HG03442 (cell line): ENCODE data around the gene RAB35.

Source experiments
- ATAC-seq: cut with Tn5 transposase; IDR thresholded peaks from one replicate; pipeline ENCODE4 v1.9.1; 2021; ENCODE audit warnings: mild to moderate bottlenecking, moderate library complexity; ENCODE audit not compliant: unreplicated experiment

Gene RAB35

DNA sequence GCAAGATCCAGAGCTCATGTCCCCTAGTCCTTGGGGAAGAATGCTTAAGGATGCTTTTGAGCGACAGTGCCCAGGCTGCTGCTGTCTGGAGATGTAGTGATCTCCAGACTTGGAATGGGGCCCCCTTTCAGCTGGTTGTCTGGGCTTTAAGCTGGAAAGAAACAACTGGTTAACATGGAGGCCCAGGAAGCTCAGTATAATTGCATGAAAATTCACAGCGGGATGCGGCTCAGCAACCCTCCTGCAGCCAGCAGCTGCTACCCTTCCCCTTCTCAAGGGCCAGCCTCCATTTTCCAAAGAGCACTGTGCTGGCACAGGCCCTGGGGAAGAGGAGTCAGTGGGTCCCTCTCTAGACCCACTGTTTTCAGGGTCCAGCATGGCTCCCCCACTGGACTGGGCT, 26.3 kb downstream of the RAB35 start:
- no peak for ATAC-seq

DNA sequence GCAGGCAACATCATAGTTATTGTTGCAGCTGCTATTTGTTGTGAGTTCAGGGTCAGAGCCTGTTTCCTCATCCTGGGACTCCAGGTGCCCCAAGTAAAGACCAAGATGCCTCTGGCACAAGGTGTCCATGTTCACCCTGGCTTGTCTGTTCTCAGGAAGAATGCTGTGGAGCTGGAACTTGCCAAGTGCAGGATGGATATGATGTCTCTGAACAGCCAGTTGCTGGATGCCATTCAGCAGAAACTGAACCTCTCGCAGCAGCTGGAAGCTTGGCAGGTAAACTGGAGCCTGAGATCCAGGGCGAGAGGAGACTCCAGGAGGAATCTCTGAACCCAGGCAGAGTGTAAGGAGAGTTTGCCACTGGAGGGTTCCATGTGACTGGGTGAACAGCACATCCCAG, 26.8 kb downstream of the RAB35 start:
- ATAC-seq: no peak

DNA sequence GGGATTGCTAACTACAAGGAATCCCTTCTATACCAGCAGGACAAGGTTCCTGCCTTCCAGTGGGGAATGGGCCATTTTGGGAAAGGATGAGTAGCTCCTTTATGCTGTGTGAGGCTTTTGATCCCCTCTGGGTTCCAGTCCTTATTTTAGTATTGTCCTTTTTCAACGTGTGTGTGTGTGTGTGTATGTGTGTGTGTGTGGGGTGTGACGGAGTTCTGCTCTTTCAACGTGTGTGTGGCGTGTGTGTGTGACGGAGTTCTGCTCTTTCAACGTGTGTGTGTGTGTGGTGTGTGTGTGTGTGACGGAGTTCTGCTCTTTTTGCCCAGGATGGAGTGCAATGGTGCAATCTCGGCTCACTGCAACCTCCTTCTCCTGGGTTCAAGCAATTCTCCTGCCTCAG, 27.4 kb downstream of the RAB35 start:
- no peak for ATAC-seq

DNA sequence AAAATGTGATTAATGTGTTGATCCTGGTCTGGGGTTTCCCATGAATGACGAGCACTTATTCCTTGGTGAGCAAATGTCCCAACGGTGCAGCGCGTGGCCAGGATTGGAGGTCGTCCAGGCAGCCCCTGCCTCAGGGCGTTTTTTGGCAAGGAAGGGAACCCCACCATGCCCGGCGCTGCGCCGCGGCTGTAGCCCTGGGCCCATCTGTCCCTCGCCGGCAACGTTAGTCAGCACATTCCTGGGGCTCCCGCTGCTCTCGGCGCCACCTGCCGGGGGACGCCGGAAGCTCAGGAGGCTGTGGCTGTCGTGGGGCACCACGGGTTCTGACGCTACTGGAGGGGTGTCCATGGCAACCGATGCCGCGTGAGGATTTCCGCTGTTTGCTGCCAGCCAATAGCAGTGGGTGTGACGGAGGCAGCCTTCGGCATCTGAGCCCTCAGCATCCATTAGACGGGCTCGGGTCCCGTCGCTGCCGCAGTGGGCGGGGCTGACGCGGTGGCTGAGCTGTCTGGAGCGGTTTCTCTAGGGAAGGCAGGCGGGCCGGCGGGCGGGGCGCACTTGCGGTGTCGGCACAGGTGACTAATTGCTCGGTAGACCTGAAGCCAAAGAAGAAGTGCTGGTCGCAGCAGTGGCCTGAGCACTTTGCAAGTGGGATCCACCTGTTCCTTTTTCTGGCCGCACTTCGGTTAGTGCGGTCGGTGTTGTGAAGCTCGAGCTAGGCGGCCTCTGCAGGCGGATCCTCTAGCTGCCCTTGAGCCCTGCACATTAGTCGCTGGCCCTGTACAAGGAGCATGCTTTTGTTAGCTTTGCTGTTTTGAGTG, 29.5 kb downstream of the RAB35 start:
- ATAC-seq: peak; percentile 98

DNA sequence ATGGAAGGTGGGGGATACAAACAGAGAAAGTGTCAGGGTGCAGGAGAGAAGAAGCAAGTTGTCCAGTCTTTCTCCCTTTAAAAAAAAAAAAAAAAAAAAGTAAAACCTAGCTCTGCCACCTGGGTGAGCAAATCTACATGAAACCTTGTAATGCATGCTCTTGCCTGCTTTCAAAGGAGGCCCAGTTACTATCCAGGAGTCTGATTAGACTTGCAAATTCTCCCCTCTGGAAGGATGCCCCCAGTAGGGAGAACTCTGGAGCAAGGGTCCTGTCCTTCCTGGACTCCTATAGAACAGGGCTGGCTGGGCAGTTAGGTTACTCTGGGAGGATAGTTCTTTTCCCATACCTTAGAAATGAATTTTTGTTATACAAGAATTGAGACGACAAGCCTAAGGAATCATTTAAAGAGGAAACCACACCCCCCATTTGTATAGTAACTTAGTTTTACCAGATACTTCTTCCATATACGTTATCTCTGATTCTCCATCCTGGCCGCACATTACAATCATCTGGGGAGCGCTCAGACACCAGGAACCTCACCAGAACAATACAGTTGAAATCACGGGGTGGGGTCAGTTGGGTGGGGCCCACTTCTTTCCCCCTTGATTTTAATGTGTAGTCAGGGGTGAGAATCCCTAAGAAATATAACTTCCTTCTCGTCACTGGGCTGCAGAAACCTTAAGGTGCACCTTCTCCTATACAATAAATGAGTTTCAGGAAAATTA, 30.5 kb downstream of the RAB35 start:
- no peak for ATAC-seq

DNA sequence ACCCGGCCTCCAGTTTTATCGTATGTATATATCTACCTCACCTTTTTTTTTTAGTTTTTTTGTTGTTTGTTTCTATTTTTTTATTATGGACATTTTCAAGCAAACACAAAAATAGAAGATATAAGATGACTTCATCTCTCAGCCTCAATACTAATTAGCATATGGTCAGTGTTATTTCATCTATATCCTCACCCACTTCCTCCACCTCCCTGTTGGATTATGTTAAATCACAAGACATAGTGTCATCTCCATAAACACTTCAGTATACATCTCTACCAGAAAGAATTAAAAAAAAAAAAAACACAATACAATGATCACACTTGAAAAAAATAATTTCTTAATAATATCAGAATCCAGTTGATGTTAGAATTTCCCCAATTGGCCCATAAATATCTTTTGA, 34.9 kb downstream of the RAB35 start:
- ATAC-seq: no peak

DNA sequence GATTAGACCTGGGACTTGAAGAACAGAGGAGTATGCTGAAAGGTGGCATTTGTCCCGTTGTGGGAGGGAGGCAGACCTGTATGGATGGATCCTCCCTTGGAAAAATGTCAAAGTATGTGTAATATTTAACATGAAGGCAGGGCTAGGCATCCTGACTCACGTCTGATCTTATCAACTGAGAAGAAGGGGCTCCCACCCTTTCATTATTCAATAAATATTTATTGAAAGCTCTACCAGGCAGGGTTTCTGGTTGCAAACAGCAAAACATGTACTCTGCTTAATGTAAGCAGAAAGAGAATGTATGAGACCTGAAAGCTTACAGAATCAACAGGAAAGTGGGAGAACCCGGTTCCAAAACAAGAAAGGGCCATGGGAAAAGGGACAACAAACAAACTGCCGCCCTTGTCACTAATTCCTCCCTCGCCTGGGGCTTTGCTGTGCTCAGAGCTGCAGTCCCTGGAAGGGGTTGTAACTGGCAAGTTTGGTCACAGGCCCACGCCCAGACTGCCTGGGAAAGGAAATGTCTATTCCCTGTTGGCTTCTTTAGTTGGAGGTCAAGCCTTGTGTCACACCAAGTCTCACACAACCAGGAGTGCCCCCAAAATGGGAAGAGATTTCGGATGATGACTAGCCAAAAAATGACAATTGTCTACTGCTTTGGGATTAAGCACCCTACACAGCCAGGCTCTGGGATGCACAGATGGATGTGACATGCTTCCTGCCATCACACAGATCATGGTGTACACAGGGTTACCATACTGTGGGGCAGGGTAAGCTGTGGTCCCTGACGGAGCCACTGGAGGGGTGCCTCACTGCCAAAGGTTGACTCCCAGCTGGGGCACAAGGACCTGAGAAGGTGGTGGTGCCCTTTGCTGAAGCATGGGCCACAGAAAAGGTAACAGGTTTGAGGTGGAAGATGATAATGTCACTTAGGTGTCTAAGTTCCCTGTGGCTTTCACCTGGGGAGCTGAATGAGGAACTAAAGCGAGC, 36.8 kb downstream of the RAB35 start:
- ATAC-seq: no peak

DNA sequence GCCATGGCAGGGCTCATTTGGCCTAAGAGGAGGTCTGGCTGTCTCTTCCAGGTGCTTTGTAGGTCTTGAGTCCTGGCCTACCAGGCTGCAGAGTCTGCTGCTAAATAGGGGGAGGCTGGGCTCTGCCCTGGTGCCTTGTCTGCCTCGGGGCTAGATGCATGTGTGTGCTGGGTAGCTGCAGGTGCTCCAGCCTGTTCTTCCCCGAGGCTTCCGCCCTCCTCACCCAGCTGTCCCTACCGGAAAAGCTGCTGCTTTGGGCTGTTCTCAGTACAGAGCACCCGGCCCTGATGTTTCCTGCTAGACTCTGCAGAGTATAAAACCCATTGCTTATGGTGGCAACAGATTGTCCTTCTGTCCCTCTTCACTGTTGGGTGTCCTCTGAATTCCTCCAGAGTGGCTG, 37.7 kb downstream of the RAB35 start:
- no peak for ATAC-seq

DNA sequence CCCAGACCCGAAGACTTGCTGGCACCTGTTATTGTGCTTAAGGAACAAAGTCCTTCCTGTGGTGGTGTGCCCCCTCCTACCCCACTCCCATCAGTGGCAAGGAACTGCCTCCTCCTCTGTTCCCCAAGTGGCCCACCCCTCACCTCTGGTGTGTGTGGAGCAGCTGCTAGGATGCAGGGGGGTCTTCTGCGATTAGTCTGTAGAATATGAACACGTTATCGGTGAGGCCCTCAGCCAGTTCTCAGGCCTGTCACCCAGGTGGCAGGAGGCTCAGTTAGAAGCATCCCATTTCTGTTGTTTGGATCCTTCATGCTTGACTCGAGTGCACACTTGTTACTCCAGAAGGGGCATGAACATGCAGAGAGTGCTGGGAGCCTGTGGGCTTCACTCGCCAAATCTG, 39.3 kb downstream of the RAB35 start:
- no peak for ATAC-seq

DNA sequence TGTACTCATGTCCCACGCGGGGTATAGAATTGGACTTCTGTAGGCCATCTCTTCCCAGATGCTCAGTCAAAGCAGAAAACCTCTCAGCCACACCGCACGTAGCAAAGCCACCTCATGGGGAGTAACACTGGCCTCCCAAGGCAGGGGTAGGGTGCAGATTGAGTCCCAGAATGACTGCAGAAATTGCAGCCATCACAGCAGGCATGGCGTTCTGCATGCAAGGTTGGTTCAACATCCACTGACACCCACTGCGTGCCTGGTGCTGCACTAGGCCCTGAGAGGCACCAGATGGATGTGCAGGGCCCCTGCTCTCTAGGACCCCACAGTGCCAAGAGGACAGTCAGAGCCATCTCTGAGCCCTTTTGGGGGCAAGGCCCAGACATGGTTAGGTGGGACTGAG, 39.9 kb downstream of the RAB35 start:
- no peak for ATAC-seq

DNA sequence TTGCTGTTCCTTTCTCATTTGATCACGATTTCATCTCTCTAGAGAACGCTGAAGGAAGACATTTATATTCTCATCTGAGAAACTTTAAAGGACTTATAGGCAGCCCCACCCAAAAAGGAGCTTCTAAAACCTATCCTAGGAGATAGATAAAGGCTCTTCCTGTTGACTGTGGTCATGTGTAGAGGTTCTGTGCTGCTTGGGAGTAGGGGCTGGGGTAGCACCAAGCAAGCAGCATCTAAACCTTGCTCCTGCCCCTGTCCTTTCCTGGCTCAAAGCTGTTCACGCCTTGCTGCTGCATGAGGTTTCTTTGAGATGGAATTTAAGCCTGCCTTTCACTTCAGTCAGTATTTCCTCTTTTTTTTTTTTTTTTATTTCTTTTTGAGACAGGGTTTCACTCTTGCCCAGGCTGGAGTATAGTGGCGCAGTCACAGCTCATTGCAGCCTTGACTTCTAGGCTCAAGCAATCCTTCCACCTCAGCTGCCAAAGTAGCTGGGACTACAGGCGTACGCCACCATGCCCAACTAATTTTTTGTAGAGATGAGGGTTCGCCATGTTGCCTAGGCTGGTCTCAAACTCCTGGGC, 41.4 kb downstream of the RAB35 start:
- ATAC-seq: no peak

DNA sequence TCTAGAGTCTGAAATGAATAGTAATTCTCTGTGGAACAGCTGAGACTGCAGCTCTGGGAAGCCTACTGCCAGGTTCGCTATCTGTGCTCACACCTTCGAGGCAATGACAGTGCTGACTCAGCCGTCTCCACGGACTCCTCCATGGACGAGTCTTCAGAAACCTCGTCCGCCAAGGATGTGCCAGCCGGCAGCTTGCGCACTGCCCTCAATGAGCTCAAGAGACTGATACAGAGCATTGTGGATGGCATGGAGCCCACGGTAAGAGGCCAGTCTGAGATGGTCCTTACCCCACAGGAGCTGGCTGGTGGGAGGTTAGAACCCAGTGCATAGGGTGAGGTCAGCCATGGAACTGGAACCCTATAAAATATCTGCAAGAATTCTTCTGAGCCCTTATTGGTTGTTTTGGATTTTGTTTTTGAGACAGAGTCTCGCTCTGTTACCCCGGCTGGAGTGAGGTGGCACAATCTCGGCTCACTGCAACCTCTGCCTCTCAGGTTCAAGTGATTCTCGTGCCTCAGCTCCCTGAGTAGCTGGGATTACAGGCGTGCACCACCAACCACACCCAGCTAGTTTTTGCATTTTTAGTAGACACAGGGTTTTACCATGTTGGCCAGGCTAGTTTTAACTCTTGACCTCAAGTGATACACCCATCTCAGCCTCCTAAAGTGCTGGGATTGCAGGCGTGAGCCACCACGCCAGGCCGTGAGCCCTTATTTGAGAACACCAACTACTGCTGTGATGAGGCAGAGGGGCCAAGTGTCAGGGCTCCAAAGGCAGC, 43.9 kb downstream of the RAB35 start:
- ATAC-seq: no peak

DNA sequence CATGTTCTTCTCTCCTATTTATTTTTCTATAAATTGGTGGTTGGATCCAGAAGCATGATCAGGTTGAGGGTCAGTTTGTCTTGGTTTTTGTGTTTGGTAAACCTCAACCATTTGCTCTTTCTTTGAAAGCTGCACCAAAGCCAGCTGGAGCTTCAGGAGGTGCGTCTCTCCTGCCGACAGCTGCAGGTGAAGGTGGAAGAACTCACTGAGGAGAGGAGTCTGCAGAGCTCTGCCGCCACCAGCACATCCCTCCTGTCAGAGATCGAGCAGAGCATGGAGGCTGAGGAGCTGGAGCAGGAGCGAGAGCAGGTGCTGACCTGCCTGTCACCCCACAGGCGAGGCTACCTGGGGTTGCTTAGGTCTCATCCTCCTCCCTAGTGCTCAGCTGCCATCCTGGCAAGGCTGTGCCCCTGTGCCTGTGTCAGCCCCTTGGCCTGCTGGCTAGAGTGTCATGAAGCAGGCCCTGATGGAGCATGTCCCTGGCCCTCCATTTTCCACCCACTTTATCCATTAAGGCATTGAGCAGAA, 45.0 kb downstream of the RAB35 start:
- no peak for ATAC-seq

DNA sequence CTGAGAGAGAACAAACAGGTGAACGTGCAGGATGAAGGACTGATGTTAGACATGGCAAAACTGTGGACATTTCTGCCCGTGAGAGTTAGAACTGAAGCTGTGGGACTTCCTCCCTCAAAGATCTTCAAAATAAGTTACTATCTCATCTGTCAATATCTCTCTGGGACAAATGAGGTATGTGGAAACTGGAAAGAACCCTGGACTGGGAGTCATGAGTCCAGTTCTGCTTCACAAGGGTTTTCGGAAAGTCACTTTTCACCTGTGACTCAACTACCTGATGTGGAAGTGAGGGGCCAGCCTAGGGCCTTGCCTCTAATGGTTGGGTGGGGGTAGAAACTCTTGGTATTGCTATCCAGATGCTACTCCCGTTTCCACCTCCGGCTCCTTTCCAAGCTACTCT, 47.3 kb downstream of the RAB35 start:
- ATAC-seq: no peak

DNA sequence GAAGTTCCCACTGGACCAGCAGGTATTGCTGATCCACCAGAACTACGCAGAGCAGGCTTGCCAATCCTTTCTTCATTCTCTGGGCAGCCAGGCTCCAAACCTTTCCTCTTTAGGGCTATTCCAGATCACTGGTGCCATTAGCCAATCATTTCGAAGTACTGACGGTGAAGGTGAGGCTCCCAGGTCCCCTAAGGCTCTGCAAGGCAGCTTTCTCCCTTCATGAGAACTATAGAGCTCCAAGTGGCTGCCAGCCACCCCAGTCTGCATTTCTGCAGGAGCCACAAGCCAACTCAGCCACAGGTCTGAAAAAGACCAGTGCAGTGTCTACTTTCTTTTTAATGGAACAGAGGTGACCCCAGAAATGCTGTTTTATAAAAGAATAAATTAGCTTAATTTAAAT, 48.7 kb downstream of the RAB35 start:
- no peak for ATAC-seq

DNA sequence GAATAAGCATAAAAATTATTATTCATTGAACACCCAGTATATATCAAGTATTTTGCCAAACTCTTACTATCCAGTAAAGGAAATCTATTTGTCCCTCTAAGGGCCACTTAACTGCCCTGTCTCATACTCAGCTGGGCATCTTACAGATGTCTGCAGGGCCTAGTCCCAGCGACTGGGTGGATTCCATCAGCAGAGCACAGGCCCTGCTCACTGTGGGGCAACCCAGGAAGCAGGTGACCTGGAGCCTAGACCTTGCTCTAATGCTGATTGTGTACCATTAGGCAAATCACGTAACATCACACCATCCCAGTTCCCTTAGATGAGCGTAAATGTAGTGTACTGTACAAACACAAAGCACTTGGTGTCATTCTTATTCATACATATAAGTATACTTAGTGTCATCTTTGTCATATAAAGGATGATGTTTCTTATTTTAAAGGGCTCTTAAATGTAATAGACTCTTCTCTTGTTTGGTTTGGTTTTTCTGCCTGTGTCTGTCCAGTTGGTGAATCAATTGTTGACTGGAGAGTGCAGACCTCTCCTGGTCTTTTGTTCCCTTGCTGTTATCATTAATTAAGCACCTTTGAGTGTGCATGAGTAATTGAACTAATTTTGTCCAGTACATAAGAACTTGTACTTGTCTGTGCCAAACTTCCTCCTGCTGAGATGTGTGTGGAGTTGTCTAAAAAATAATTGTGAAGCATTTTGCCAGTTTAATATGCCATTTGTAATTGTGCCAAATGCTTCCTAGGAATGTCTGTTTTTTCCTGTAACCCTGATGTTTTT, 49.3 kb downstream of the RAB35 start:
- no peak for ATAC-seq

DNA sequence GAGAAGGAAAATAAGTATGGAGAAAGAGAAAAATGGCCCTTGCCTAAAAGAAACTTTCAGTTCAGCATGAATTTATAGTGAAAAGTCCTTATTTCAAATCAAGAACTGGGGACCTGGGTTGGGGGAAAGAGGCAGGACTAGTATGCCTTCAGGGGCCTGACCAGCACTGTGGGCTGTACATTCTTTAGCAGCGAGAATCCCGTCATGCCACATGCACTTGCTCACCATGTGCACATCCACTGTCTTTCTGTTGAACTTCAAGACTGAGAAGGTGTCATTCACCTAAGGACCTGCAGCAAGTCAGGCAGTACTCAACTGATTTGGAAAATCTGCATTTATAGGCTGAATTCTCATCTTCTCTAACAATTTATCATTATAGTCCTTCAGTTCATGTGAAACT, 50.2 kb downstream of the RAB35 start:
- no peak for ATAC-seq

DNA sequence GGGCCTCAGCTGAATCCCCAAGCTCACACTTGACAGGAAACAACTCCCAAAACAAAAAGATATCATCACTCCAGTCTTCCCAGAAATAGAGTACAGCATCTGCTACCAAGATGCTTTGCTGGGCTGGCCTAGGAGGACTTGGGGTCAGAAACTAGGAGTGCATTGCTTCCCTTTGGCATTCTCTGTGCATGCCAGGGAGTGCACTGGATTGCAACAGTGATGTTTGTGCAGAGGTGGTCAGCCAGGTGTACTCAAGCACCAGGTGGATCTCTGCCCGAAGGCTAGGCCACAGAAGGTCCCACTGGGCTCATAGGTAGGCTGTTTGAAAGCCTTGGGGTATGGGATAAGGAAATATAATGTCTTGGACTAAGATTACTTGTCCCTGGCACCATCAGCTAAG, 51.1 kb downstream of the RAB35 start:
- no peak for ATAC-seq
